HepG2 (cell line): ENCODE data around the gene SYTL3.

ENCODE experiments used
- JUND ChIP-seq: sonication (generic); formaldehyde crosslinking; IDR thresholded peaks from 2 replicates; pipeline ENCODE4 v1.8.0; 2022; ENCODE audit warnings: mild to moderate bottlenecking, missing genetic modification reagents
- POLR2A ChIP-seq, 2 experiments: IDR thresholded peaks; 2 replicates each; pipeline ENCODE4 v1.6.1; 2011; ENCODE audit warnings: low read depth in 2 of 2, low read length in 2 of 2, mild to moderate bottlenecking in 1 of 2, moderate library complexity in 1 of 2; ENCODE audit not compliant: insufficient read depth in 1 of 2
- RAD21 ChIP-seq: fragments of 450-650 bp; formaldehyde crosslinking; IDR thresholded peaks from 2 replicates; pipeline ENCODE4 v1.5.0; 2020; ENCODE audit warnings: mild to moderate bottlenecking
- RNF2 ChIP-seq: fragments of 450-650 bp; conservative IDR thresholded peaks from 2 replicates; pipeline ENCODE4 v1.6.1; 2016; ENCODE audit warnings: low read depth
- SALL2 ChIP-seq: sonication (generic); formaldehyde crosslinking; IDR thresholded peaks from 2 replicates; pipeline ENCODE4 v1.8.1; 2023; ENCODE audit warnings: mild to moderate bottlenecking, missing genetic modification reagents, inconsistent platforms
- TRIM24 ChIP-seq: sonication (generic); formaldehyde crosslinking; IDR thresholded peaks from 2 replicates; pipeline ENCODE4 v1.8.0; 2022; ENCODE audit warnings: mild to moderate bottlenecking, missing genetic modification reagents
- ZBTB21 ChIP-seq: sonication (generic); formaldehyde crosslinking; IDR thresholded peaks from 2 replicates; pipeline ENCODE4 v1.4.0; 2020; ENCODE audit warnings: missing genetic modification reagents
- ZFP41 ChIP-seq: sonication (generic); formaldehyde crosslinking; IDR thresholded peaks from 2 replicates; pipeline ENCODE4 v1.4.0; 2020; ENCODE audit warnings: mild to moderate bottlenecking, missing genetic modification reagents, borderline replicate concordance
- ZNF431 ChIP-seq: sonication (generic); formaldehyde crosslinking; IDR thresholded peaks from 2 replicates; pipeline ENCODE4 v1.9.0; 2022; ENCODE audit warnings: missing genetic modification reagents, low read depth, mild to moderate bottlenecking, borderline replicate concordance
- ZNF761 ChIP-seq: sonication (generic); formaldehyde crosslinking; conservative IDR thresholded peaks from 2 replicates; pipeline ENCODE4 v1.4.0; 2020; ENCODE audit warnings: mild to moderate bottlenecking, missing genetic modification reagents
- ZNF768 ChIP-seq: sonication (generic); formaldehyde crosslinking; IDR thresholded peaks from 2 replicates; pipeline ENCODE4 v1.4.0; 2020; ENCODE audit warnings: missing genetic modification reagents
- TF ChIP-seq, protein P1 (sequence below): sonication (generic); formaldehyde crosslinking; IDR thresholded peaks from 2 replicates; pipeline ENCODE4 v1.4.0; 2020; ENCODE audit warnings: missing genetic modification reagents
- TF ChIP-seq, protein P2 (sequence below): sonication (generic); formaldehyde crosslinking; IDR thresholded peaks from 2 replicates; pipeline ENCODE4 v1.5.0; 2020; ENCODE audit warnings: mild to moderate bottlenecking, missing genetic modification reagents, moderate library complexity

GRCh38 chr6:158605266-158605878, 44.5 kb upstream of the SYTL3 start:
- no peak for TF ChIP-seq TRIM24 (CRISPR knock-in tag)
- no peak for TF ChIP-seq ZNF768 (CRISPR knock-in tag)
- TF ChIP-seq SALL2 (CRISPR knock-in tag), result no peak
- no peak for TF ChIP-seq ZBTB21 (CRISPR knock-in tag)
- no peak for TF ChIP-seq ZNF431
- TF ChIP-seq ZFP41 (CRISPR knock-in tag), result no peak
- TF ChIP-seq ZNF761 (CRISPR knock-in tag), result no peak; the same call in 1 of the 2 replicates
- no peak for TF ChIP-seq JUND (CRISPR knock-in tag)
- TF ChIP-seq POLR2A (IDR thresholded peaks at IDR 0.05; ENCODE audit: insufficient read depth in 1 of 2, low read depth in 2 of 2, low read length in 2 of 2), result no peak; a peak in 1 of 4 replicates
- TF ChIP-seq RAD21 (CRISPR knock-in tag), result peak; percentile 67
- TF ChIP-seq, protein P1, sequence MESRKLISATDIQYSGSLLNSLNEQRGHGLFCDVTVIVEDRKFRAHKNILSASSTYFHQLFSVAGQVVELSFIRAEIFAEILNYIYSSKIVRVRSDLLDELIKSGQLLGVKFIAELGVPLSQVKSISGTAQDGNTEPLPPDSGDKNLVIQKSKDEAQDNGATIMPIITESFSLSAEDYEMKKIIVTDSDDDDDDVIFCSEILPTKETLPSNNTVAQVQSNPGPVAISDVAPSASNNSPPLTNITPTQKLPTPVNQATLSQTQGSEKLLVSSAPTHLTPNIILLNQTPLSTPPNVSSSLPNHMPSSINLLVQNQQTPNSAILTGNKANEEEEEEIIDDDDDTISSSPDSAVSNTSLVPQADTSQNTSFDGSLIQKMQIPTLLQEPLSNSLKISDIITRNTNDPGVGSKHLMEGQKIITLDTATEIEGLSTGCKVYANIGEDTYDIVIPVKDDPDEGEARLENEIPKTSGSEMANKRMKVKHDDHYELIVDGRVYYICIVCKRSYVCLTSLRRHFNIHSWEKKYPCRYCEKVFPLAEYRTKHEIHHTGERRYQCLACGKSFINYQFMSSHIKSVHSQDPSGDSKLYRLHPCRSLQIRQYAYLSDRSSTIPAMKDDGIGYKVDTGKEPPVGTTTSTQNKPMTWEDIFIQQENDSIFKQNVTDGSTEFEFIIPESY (CRISPR knock-in tag), result no peak
- TF ChIP-seq, protein P2, sequence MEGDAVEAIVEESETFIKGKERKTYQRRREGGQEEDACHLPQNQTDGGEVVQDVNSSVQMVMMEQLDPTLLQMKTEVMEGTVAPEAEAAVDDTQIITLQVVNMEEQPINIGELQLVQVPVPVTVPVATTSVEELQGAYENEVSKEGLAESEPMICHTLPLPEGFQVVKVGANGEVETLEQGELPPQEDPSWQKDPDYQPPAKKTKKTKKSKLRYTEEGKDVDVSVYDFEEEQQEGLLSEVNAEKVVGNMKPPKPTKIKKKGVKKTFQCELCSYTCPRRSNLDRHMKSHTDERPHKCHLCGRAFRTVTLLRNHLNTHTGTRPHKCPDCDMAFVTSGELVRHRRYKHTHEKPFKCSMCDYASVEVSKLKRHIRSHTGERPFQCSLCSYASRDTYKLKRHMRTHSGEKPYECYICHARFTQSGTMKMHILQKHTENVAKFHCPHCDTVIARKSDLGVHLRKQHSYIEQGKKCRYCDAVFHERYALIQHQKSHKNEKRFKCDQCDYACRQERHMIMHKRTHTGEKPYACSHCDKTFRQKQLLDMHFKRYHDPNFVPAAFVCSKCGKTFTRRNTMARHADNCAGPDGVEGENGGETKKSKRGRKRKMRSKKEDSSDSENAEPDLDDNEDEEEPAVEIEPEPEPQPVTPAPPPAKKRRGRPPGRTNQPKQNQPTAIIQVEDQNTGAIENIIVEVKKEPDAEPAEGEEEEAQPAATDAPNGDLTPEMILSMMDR (CRISPR knock-in tag), result peak; percentile 70
- TF ChIP-seq RNF2, result no peak
